ENCODE measurements around the gene SGCD. TPM values are rescaled to one million over a fixed set of nuclear protein-coding genes. Genes with fewer than 3 reads are reported as not detected.

SGCD gene
- total and polyA plus RNA-seq, 2 experiments from 2014 or later: 69.7 to 71.2 TPM

DNA sequence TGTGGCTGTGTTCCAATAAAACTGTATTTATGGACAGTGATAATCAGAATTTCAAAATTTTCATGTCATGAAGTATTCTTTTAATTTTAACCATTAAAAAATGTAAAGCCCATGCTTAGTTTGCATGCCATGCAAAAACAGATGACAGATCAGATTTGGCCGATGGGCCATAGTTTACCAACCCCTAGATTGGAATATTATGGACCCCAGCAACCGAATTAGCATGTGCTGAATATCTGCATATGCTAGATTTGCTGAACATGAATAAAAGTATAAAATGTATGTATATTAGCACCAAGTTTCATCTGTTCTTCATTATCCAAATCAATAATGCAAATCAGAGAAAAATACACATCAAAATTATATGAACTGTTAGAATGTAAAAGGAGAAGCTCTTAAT, 364.6 kb downstream of the SGCD start:
- in situ Hi-C loops (cut with MboI): no loop called here
- 91% methylated on average over 2 of the region's 2 CpGs for WGBS, 2 experiments (ENCODE audit: low coverage in 1 of 2, low lambda C conversion rate in 2 of 2, missing lambda C conversion rate in 2 of 2)

DNA sequence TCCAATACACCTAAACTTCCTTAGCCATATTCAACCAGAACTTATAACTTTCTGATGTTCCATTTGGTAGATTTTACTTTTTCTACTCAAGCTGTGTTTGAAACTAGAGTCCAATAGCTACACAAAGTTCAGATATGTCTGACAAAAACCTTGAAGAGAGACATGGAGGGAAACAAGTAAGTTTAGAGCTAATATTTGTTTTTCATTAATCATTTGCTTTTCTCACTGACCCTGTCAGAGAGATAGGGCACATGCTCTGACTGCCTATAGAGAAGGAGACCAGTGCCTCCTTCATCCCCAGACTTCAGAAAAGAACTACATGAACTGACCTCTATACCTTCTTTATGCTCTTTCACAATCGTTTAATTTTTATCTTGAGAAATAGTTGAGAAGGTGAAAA, 366.1 kb downstream of the SGCD start:
- Histone ChIP-seq H3K9me2 (ENCODE audit: insufficient read depth) (no peaks in the 10 kb centered on the region), H3K4me3 (no peak overlapping the region)
- in situ Hi-C loops (cut with MboI): no loop called here

More for the DNA sequence above, 364.6 kb downstream of the SGCD start:
- TF ChIP-seq EZH2phosphoT487 (IDR thresholded peaks at IDR 0.05; ENCODE audit: insufficient read depth, low read depth) (no peak), EZH2 (IDR thresholded peaks at IDR 0.05; ENCODE audit: insufficient read depth, poor library complexity, severe bottlenecking) (no peak)
- Histone ChIP-seq H3K4me3 (no peak overlapping the region), H3K9ac (no peak overlapping the region), H4K20me1 (ENCODE audit: insufficient read depth) (no peaks in the 10 kb centered on the region), H3F3A (ENCODE audit: insufficient read depth) (no peaks in the 10 kb centered on the region), H3K4me2 (ENCODE audit: unreplicated experiment) (no peak overlapping the region), H2AFZ (no peak overlapping the region), H3K4me1 (ENCODE audit: insufficient read depth) (no peaks in the 10 kb centered on the region), H3K27ac (no peak overlapping the region), H3K27me3 (replicated peaks; ENCODE audit: insufficient read depth) (no peaks in the 10 kb centered on the region), H3K9me2 (ENCODE audit: insufficient read depth) (no peaks in the 10 kb centered on the region), H3K79me2 (ENCODE audit: insufficient read depth) (no peaks in the 10 kb centered on the region), H3K36me3 (ENCODE audit: low read depth) (no peaks in the 10 kb centered on the region), H3K9me3 (ENCODE audit: low read depth) (no peaks in the 10 kb centered on the region)
- no peak for DNase-seq

DNA sequence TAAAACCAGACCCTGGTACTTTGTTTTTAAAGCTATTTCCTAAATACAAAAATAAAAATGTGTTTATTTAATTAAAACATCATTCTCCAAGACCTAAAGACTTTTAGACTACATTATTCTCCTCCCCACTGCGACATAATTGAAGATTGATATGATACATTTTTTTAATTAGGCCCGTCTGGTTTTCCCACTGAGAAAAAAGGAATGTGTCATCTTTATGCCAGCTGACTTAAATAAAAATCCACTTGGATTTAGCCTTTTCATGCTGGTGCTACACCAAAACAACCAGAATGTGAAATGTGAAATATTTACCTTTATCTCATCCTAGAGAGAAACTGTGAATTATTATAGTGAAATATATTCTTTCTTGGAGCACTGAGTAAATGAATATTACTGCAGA, 367.6 kb downstream of the SGCD start:
- 17 to 25% methylated on average over 2 of the region's 2 CpGs for WGBS, 2 experiments (ENCODE audit: low coverage in 1 of 2, low lambda C conversion rate in 2 of 2, missing lambda C conversion rate in 2 of 2)

More for the DNA sequence above, 366.1 kb downstream of the SGCD start:
- Histone ChIP-seq H2AFZ (no peak overlapping the region), H3K4me2 (ENCODE audit: unreplicated experiment) (no peak overlapping the region), H3K9ac (no peak overlapping the region), H3F3A (ENCODE audit: insufficient read depth) (no peaks in the 10 kb centered on the region), H3K27me3 (replicated peaks; ENCODE audit: insufficient read depth) (no peaks in the 10 kb centered on the region), H3K79me2 (ENCODE audit: insufficient read depth) (no peaks in the 10 kb centered on the region), H4K20me1 (ENCODE audit: insufficient read depth) (no peaks in the 10 kb centered on the region), H3K4me1 (ENCODE audit: insufficient read depth) (no peaks in the 10 kb centered on the region), H3K27ac (no peak overlapping the region), H3K9me3 (ENCODE audit: low read depth) (no peaks in the 10 kb centered on the region), H3K36me3 (ENCODE audit: low read depth) (no peaks in the 10 kb centered on the region)
- DNase-seq: no peak
- TF ChIP-seq EZH2 (IDR thresholded peaks at IDR 0.05; ENCODE audit: insufficient read depth, poor library complexity, severe bottlenecking): no peak
- no peak for TF ChIP-seq EZH2phosphoT487 (IDR thresholded peaks at IDR 0.05; ENCODE audit: insufficient read depth, low read depth)
- 81 to 92% methylated on average over 1 of the region's 1 CpG for WGBS, 2 experiments (ENCODE audit: low coverage in 1 of 2, low lambda C conversion rate in 2 of 2, missing lambda C conversion rate in 2 of 2)

GRCh38 chr5:156695774-156696173, 368.8 kb downstream of the SGCD start:
- Histone ChIP-seq H3K9me3 (ENCODE audit: low read depth) (no peaks in the 10 kb centered on the region), H3K9ac (no peak overlapping the region), H3F3A (ENCODE audit: insufficient read depth) (no peaks in the 10 kb centered on the region), H3K9me2 (ENCODE audit: insufficient read depth) (no peaks in the 10 kb centered on the region), H3K4me3 (no peak overlapping the region), H3K4me2 (ENCODE audit: unreplicated experiment) (no peak overlapping the region), H4K20me1 (ENCODE audit: insufficient read depth) (no peaks in the 10 kb centered on the region), H3K79me2 (ENCODE audit: insufficient read depth) (no peaks in the 10 kb centered on the region), H3K27ac (no peak overlapping the region), H2AFZ (no peak overlapping the region), H3K36me3 (ENCODE audit: low read depth) (no peaks in the 10 kb centered on the region), H3K4me1 (ENCODE audit: insufficient read depth) (no peaks in the 10 kb centered on the region), H3K27me3 (replicated peaks; ENCODE audit: insufficient read depth) (no peaks in the 10 kb centered on the region)
- in situ Hi-C loops (cut with MboI): no loop called here
- TF ChIP-seq EZH2 (IDR thresholded peaks at IDR 0.05; ENCODE audit: insufficient read depth, poor library complexity, severe bottlenecking): no peak
- no peak for TF ChIP-seq EZH2phosphoT487 (IDR thresholded peaks at IDR 0.05; ENCODE audit: insufficient read depth, low read depth)
- WGBS, 2 experiments (ENCODE audit: low coverage in 1 of 2, low lambda C conversion rate in 2 of 2, missing lambda C conversion rate in 2 of 2): 94% methylated on average over 2 of the region's 2 CpGs
- DNase-seq: no peak

More for the DNA sequence above, 367.6 kb downstream of the SGCD start:
- no peaks in the 10 kb centered on the region for H3K4me1 ChIP-seq (ENCODE audit: insufficient read depth)
- H3K4me2 ChIP-seq (ENCODE audit: unreplicated experiment): no peak overlapping the region
- no peaks in the 10 kb centered on the region for H3K36me3 ChIP-seq (ENCODE audit: low read depth)
- H3K79me2 ChIP-seq (ENCODE audit: insufficient read depth): no peaks in the 10 kb centered on the region
- no peak overlapping the region for H3K27ac ChIP-seq
- no peaks in the 10 kb centered on the region for H4K20me1 ChIP-seq (ENCODE audit: insufficient read depth)
- no peaks in the 10 kb centered on the region for H3K27me3 ChIP-seq (replicated peaks; ENCODE audit: insufficient read depth)
- H2AFZ ChIP-seq: no peak overlapping the region
- TF ChIP-seq EZH2phosphoT487 (IDR thresholded peaks at IDR 0.05; ENCODE audit: insufficient read depth, low read depth) (no peak), EZH2 (IDR thresholded peaks at IDR 0.05; ENCODE audit: insufficient read depth, poor library complexity, severe bottlenecking) (no peak)
- in situ Hi-C loops (cut with MboI): no loop called here
- H3K9me2 ChIP-seq (ENCODE audit: insufficient read depth): no peaks in the 10 kb centered on the region
- H3K4me3 ChIP-seq: no peak overlapping the region
- no peak for DNase-seq
- no peak overlapping the region for H3K9ac ChIP-seq
- no peaks in the 10 kb centered on the region for H3K9me3 ChIP-seq (ENCODE audit: low read depth)
- H3F3A ChIP-seq (ENCODE audit: insufficient read depth): no peaks in the 10 kb centered on the region

DNA sequence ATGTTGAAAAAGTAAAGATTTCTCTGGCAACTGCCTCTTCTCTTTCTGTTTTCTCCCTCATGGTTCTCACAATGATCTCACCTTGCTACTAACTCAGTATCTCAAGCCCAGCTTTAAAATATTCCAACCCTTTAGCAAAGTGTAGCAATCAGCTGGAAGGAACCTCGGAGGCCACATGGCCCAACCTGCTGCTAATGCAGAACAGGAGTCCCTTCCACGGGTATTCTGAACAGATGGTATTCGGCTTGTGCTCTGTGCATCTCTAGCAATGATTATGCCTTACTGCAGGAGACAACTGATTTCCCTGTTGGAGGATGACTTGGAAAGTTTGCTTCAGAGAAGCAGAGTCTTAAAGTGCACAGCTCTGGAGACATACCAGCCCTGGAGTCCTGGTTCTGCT, 371.4 kb downstream of the SGCD start:
- no peaks in the 10 kb centered on the region for H3K79me2 ChIP-seq (ENCODE audit: insufficient read depth)
- no peak overlapping the region for H3K4me3 ChIP-seq
- in situ Hi-C loops (cut with MboI): no loop called here
- H3K27ac ChIP-seq: no peak overlapping the region
- DNase-seq: no peak
- no peaks in the 10 kb centered on the region for H3K36me3 ChIP-seq (ENCODE audit: low read depth)
- TF ChIP-seq EZH2phosphoT487 (IDR thresholded peaks at IDR 0.05; ENCODE audit: insufficient read depth, low read depth) (no peak), EZH2 (IDR thresholded peaks at IDR 0.05; ENCODE audit: insufficient read depth, poor library complexity, severe bottlenecking) (no peak)
- no peaks in the 10 kb centered on the region for H3K9me3 ChIP-seq (ENCODE audit: low read depth)
- H3K27me3 ChIP-seq (replicated peaks; ENCODE audit: insufficient read depth): no peaks in the 10 kb centered on the region
- no peaks in the 10 kb centered on the region for H3K9me2 ChIP-seq (ENCODE audit: insufficient read depth)
- no peaks in the 10 kb centered on the region for H3K4me1 ChIP-seq (ENCODE audit: insufficient read depth)
- H3F3A ChIP-seq (ENCODE audit: insufficient read depth): no peaks in the 10 kb centered on the region
- no peaks in the 10 kb centered on the region for H4K20me1 ChIP-seq (ENCODE audit: insufficient read depth)
- H3K4me2 ChIP-seq (ENCODE audit: unreplicated experiment): no peak overlapping the region
- H3K9ac ChIP-seq: no peak overlapping the region
- H2AFZ ChIP-seq: no peak overlapping the region
- WGBS, 2 experiments (ENCODE audit: low coverage in 1 of 2, low lambda C conversion rate in 2 of 2, missing lambda C conversion rate in 2 of 2): 38 to 41% methylated on average over 3 of the region's 3 CpGs

Data from GM23248 (cell line).